NCI-H748 (cell line): ENCODE results near the gene TRIP12.
"Not testable (repeated sequence)": the region's sequence is repeated elsewhere in the genome, so short reads cannot be mapped to it uniquely, and the experiment has no call there.

Experiments used
- DNase-seq: peaks from one replicate; lab custom pipeline; 2025; ENCODE audit not compliant: unreplicated experiment; lab: John Stamatoyannopoulos, UW

Gene TRIP12

GRCh38 chr2:229779650-229780049 is 142.2 kb downstream of the TRIP12 start:
- DNase-seq: no peak

- no peak for DNase-seq
Measured at GRCh38 chr2:229777716-229778115, 144.1 kb downstream of the TRIP12 start.

GRCh38 chr2:229775614-229776313 is 146.0 kb downstream of the TRIP12 start:
- DNase-seq: no peak

GRCh38 chr2:229774237-229774636 is 147.6 kb downstream of the TRIP12 start:
- DNase-seq: no peak

GRCh38 chr2:229768235-229768634 is 153.6 kb downstream of the TRIP12 start:
- DNase-seq: no peak

- DNase-seq: no peak
Measured at GRCh38 chr2:229765721-229766120, 156.1 kb downstream of the TRIP12 start.

- DNase-seq: no peak
Measured at GRCh38 chr2:229761663-229762062, 160.1 kb downstream of the TRIP12 start.

- not testable (repeated sequence) for DNase-seq
Measured at GRCh38 chr2:229757462-229757861, 164.3 kb downstream of the TRIP12 start.

- peak; percentile 4 for DNase-seq
Measured at GRCh38 chr2:229752970-229753729, 168.7 kb downstream of the TRIP12 start.

- no peak for DNase-seq
Measured at GRCh38 chr2:229749779-229750178, 172.0 kb downstream of the TRIP12 start.

GRCh38 chr2:229748950-229749349 is 172.9 kb downstream of the TRIP12 start:
- no peak for DNase-seq

GRCh38 chr2:229742691-229743090 is 179.1 kb downstream of the TRIP12 start:
- not testable (repeated sequence) for DNase-seq

- DNase-seq: no peak
Measured at GRCh38 chr2:229740279-229740678, 181.5 kb downstream of the TRIP12 start.

GRCh38 chr2:229738024-229738625 is 183.7 kb downstream of the TRIP12 start:
- DNase-seq: no peak

GRCh38 chr2:229734410-229734809 is 187.4 kb downstream of the TRIP12 start:
- DNase-seq: no peak

- no peak for DNase-seq
Measured at GRCh38 chr2:229733611-229734245, 188.1 kb downstream of the TRIP12 start.

- DNase-seq: no peak
Measured at GRCh38 chr2:229732897-229733296, 188.9 kb downstream of the TRIP12 start.

GRCh38 chr2:229731916-229732315 is 189.9 kb downstream of the TRIP12 start:
- no peak for DNase-seq

- no peak for DNase-seq
Measured at GRCh38 chr2:229731363-229731762, 190.4 kb downstream of the TRIP12 start.

GRCh38 chr2:229728370-229728769 is 193.4 kb downstream of the TRIP12 start:
- no peak for DNase-seq

GRCh38 chr2:229726643-229727042 is 195.2 kb downstream of the TRIP12 start:
- DNase-seq: no peak
